Fibroblast of skin of right biceps (primary cell): Measurements from ENCODE around the gene PTPRCAP.

Experiments
- DNase-seq: peaks from one replicate; pipeline ENCODE4 v3.0.0-alpha.2; 2013

Gene PTPRCAP

DNA sequence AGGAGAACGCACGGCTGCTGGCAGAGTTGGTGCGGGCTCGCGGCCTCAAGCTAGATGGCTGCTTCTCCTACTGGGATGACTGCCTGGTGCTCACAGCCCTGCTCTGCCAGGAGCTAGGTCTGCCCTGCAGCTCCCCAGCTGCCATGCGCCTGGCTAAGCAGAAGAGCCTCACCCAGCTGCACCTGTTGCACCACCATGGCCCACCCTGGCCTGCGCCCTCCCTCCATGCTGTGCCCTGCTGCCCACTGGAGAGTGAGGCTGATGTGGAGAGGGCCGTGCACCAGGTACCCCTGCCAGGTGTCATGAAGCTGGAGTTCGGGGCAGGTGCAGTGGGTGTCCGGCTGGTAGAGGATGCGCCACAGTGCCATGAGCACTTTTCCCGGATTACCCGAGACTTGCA lies 14.0 kb downstream of the PTPRCAP start:
- no peak for DNase-seq

DNA sequence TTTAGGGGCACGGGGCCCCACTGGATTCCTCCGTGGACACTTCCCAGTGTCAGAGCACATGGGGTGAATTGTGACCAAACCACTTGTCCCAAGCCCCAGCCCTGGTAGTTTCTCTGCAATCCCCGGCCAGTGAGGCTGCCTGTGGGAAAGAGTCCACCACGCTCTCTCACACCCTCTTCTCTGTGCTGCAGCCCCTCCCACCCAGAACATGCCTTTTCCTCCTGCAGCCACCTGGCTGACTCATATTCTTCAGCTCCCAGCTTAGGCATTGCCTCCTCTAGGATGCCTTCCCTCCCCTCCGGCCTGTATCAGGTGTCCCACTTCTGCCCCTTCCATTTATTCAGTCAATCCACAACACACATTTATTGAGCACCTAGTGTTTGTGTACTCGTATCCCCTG lies 14.6 kb downstream of the PTPRCAP start:
- no peak for DNase-seq

DNA sequence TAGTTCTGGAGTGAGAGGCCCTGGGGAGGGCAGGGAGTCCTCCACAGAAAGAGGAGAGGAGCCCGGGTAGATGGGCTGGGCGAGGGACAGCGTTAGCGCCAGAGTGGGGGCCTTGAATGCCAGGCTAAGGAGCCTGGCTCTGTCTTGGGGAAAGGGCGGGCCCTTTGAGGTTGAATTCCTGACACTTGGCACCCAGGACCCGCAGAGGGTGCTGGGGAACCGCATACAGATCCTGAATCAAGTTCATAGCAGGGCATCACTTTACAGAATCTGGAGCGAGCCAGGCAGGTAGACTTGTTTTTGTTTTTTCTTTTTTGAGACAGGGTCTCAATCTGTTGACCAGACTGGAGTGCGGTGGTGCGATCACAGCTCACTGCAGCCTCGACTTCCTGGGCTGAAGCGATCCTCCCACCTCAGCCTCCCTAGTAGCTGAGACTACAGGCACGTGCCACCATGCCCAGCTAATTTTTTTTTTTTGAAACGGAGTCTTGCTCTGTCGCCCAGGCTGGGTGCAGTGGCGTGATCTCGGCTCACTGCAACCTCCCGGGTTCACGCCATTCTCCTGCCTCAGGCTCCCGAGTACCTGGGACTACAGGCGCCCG lies 16.0 kb downstream of the PTPRCAP start:
- DNase-seq: no peak

DNA sequence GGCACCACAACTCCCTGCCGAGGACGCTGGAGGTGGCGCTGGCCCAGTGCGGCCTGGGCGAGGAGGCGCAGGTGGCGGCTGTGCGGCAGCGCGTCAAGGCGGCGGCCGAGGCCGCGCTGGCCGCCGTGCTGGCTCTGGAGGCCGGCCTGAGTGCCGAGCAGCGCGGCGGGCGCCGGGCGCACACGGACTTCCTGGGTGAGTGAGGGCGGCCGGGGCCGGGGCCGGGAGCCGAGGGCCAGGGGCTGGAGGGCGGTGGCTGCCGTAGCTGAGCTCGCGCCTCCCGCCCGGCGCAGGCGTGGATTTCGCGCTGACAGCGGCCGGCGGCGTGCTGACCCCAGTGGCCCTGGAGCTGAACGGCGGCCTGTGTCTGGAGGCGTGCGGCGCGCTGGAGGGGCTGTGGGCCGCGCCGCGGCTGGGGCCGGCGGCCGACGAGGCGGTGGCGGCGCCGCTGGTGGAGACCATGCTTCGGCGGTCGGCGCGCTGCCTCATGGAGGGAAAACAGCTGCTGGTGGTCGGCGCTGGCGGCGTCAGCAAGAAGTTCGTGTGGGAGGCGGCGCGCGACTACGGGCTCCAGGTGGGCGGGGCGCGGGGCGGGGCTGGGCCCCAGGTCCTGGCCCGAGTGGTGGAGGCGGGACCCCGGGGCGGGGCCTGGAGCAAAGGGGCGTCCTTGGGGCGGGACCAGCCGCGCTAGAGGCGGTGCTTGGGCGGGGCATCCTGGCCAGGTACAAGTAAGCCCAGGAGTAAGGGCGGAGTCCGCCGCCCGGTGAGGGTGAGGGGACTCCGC lies 16.6 kb downstream of the PTPRCAP start:
- peak; percentile 92 for DNase-seq

DNA sequence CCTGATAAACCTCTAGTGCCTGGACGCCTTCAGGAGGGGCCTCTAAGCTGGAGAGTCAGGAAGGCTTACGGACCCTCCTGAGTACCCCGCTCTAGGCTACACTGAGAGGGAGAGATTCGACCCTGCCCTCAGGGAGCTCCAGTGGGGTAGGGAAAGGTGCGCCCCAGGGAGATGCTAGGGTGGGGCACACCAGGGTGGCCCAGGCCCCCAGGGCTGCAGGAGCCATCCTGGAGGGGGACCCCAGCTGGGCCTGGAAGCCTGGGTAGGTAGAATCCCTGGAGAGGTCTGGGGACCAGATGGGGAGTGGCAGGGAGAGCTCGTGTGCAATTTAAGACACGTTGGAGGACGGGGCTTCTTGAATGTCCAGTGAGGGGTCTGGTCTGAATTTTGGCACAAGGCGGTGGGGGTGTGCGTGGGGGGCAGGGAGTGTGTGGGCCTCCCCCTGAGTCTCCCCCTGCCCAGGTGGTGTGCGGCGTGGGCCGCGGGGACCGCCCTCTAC lies 17.3 kb downstream of the PTPRCAP start:
- DNase-seq: no peak

DNA sequence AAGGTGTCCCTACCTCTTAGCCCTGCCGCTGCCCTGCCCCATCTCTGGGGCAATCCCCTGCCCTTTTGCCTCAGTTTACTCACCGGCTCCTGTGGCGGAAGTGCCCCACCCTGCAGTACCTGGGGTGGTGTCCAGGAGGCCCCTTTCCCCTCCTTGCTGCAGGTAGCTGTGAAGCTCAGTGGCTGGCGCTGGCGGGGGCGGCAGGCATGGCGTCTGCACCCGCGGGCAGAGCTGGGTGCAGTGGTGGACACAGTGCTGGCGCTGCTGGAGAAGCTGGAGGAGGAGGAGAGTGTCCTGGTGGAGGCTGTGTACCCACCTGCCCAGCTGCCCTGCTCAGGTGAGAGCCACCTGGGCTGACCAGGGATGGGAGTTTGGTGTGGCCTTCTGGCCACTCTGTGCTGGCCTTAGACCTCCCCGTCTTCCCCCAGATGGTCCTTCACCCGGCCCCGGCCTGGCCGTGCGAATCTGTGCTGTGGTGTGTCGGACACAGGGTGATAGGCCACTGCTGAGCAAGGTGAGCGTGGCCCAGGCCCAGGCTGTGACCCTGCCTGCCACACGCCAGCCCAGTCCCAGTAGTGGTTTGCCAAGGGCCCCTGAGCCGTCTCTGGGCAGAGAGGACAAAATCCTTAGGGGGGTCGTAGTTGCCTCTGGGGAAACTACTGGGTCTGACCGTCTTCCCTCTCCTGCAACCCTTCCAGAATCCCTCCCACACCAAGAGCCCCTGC lies 18.0 kb downstream of the PTPRCAP start:
- no peak for DNase-seq

DNA sequence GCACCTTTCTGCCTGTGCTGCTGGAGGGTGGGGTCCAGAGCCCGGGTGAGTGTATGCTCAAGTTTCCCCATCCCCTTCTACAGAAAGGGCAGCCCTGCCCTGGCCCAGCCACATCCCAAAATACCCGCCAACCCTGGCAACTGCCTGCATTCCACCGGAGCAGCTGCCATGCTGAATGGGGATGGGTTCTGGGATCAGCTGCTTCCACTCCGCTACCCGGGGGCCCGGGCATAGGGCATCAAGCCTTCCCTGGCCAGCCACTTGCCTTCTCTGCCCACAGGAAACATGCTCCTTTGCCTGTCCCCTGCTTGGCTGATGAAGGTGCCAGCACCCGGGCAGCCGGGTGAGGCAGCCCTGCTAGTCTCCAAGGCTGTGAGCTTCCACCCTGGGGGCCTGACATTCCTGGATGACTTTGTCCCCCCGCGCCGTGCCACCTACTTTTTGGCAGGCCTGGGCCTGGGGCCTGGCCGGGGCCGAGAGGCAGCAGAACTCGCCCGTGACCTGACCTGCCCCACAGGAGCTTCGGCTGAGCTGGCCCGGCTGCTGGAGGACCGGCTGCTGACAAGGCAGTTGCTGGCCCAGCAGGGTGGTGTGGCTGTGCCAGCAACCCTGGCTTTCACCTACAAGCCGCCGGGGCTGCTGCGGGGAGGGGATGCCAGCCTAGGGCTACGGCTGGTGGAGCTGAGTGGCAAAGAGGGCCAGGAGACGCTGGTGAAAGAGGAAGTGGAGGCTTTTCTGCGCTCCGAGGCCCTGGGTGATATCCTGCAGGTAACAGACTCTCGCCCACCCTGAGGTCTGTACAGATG lies 18.8 kb downstream of the PTPRCAP start:
- DNase-seq: no peak

DNA sequence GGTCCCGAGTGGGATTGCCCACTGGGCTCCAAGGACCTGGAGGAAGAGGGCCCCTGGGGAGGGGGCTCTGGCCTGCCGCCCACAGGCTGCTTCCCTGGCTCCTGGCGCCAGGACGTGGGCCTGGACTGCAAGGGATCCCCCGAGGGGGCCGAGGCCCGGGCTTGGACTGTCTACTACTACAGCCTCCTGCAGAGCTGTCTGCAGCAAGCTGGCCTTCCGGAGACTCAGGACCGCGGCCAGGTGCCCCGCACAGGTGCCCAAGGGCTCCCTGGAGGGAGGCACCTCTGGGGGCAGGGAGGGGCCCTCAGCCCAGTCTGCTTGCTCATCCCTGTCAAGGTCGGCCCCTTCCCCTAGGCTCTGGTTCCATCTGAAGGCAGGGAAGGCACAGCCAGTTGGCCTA lies 20.1 kb downstream of the PTPRCAP start:
- no peak for DNase-seq

DNA sequence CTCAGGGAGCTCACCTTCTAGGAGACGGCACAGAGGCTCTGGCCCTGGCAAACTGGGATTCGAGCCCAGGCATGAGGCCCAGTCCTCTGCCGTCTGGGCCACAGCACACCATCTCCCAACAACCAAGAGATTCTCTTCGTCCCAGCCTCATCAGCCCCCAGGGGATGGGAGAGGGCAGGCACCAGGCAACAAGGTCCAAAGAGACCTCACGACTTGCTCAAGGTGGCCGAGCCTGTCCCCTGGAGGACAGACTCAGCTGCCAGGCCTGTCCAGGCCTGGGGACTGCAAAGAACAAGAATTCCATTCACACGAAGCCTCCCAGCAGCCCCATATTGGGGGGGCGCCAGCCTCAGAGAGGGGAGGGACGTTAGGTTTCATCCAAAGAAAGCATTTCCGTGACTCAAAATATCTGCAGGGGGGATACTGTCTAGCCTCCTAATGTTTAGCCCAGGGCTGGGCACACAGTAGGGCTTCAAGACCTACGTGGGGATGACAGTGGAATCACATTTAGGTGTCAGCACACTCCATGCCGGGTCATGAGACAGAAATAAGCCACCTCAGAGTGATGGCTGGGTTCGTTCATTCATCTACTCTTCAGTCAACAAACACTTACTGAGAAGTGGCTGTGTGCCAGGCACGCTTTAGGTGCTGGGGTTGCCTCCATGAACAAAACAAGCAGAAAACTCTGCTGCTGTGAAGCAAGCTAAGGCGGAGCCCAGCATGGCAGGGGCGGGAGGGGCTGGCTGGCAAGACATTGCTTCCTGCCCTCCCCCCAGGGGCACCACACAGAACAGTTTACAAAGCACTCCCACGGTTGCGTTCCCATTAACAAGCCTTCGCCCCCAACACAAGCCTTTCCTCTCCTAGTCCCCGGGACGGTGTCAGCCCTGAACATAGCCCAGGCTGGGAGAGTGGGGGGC lies 20.8 kb downstream of the PTPRCAP start:
- no peak for DNase-seq

DNA sequence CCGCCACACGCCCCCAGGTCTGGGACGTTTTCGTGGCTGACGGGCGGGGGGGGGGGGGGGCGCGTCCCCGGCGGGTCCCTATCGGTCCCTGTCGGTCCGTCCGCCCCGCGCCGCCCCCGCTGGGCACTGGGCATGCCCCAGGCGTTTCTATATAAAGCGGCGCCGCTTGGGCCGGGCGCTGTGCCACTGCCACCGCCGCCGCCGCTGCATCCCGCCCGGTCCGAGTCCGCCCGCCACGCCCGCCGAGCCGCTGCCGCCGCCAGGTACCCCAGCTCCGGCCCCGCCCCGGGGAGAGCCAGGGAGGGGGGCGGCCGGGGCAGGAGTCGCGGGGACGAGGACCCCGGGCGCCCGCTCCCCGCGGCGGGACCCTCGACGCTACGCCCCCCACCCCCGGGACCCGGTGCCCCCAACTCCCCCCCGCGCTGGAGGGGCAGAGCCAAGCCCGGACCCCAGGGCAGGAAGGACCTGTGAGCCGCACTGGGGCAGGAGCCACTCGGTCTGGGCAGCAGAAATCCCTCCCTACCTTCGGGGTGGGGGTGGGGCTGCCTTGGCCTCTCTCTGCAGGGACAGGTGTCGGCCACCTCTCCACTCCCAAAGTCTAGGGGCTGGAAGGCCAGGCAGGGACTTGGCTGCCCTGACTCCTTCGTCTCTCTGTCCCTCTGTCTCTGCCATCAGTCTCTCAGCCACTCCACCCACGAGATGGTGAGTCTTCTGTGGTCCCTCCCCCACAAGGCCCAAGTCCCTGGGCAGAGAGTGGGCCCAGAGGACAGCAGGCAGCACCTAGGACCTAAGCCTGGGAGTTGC lies 21.8 kb downstream of the PTPRCAP start, which contains the start of gene CARNS1:
TSS of gene CARNS1 (plus strand) at position 178 of the 804 bp plus-strand sequence. CDS start at position 700, 522 bp downstream.
- DNase-seq: no peak

DNA sequence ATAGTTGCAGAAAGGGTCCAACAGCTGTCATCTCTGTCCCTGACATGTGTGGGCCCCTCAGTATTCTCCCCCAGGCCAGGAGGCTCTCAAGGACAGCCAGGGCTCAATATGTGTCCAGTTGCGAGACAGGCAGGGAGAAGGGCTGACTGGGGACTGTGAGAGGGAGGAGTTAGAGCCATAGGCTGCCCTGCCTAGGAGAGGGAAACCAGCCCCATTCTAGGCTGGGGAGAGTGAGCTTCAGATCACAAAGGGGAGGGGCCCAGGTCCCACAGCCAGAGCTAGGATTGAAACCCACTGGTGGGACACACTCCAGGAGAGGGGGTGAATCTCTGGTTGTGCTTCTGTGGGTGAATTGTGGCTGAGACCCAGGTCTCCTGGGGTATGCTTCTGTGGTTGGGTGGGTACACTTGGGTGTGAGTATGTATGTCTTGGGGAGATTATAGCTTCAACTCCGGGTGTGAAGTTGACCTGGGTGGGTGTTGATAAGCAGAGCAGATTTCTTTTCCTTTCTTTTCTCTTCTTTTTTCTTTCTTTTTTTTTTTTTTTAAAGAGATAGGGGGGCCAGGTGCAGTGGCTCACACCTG lies 24.1 kb downstream of the PTPRCAP start:
- no peak for DNase-seq

DNA sequence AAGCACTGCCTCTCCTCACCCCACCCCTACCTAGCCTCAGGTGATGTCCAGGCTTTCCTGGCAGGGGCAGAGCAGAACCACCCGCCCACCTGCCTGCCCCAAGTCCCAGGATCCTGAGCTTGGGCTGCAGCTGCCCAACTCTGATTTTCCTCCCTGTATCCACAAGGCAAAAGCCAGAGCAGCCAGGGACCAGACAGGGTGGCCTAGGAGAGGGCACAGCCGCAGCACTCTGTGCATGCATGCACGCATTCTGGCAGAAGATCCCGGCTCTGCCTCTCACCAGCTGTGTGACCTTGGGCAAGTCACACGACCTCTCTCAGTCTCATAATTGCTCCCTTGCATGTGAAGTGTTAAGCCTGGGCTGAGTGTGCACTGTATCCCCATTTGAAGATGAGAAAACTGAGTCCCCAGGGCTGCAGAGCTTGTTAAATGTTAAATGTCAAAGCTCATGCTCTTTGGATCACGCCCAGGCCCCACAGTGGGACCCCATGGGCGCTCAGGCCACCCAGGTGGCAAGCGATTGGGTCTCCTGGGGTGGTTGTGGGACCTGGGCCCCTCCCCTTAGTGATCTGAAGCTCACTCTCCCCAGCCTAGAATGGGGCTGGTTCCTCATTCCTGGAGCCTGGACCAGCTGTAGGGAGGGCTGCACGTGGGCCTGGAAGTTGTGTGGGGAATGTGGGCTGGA lies 24.8 kb downstream of the PTPRCAP start:
- no peak for DNase-seq

DNA sequence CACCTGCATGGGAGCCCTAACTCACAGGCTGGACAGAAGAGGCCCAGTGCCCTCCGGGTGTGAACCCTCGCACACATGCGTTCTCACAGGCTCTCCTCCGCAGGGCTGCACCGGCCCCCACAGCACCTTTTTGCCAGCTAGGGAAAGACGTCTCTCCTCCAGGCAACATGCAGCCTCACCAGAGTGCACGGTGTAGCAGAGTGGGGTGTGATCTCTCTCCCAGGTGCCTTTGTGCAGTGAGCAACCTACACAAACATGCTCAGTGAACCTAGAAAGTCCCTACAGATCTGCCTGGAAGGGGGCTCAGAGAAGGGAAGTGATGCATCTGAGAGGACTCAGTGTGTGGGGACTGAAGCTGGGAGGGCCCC lies 25.7 kb downstream of the PTPRCAP start:
- no peak for DNase-seq

DNA sequence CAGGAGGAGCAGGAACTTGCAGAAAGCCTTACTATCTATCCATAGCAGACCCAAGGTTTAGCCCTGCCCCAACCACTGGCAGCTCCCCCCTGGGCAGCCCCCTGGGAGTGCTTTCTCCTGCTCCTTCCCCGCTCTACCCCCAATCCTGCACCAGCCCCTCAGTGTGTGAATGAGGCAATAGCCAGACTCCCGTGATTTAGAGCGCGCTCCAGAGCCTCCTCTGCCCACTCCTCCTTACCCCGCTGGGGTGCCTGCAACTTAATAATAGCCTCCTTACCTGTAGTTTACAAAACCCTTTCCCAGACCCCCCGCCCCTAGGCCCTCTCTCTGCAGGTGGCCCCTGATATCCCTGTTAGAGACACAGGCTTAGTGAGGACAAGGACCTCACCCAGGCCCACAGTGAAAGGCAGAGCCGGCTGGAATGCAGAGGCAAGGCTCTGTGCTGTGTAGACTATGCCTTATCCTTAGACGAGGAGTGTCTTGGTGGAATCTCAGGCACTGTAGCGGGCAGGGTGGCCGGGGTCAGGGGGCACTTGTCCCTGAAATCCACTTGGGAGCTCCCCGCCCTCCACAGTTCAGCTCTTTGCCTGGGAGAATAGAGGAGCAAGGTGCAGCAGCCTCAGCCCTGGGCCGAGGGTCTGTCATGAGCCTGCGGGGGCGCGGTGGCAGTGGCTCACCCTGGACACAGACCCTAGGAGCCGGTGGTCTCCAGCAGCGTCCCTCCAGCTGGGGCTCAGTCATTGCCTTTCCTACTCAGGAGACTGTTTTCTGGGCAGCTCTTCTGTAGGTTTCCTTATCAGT lies 26.3 kb downstream of the PTPRCAP start:
- no peak for DNase-seq

DNA sequence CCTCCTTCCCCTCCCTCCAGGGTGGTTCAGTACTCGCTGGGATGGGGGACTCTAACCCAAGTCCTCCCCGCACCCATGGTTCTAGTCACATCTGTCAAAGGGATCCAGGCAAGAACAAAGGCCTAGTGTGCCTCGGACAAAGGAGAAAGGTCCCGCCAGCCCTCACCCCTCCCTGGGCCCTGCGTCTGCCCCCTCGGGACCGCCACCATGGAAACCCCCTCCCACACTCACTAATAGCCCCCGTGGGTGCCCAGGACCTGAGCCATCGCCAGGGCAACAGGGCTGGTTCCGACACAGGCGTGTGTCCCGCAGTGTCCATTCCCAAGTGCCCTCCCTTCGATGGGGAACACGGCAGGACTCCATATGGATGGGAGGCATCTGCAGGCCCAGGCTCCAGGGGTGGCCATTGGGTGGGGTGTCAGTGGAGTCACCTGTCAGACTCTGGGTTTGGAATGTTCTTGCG lies 27.1 kb downstream of the PTPRCAP start:
- DNase-seq: no peak

DNA sequence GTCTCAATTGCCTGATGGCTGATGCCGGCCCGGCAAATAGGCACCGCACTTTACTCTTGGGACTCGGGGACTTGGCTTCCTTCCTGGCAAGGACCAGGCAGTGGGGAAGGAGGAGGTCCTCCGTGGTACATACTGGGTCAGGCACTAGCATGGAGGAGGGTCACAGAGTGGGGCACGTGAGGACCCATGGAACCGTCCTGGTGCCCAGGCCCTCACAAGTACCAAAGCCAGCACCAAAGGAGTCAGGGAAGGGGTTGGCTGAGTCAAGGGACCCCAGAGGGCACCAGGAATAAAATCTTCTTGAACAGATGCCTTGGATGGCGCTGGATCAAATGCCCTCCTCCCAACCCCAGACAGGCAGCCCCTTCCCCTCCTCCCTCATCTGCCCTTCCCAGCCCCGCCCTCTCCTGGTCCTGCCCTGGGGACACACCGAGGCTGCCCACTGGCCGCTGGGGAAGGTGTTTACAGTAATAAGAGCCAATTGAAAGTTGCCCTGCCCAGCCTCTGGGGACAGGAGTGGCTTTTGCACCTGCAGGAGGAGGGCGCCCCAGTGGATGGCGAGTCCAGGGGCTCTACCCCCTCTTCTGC lies 27.6 kb downstream of the PTPRCAP start:
- no peak for DNase-seq

DNA sequence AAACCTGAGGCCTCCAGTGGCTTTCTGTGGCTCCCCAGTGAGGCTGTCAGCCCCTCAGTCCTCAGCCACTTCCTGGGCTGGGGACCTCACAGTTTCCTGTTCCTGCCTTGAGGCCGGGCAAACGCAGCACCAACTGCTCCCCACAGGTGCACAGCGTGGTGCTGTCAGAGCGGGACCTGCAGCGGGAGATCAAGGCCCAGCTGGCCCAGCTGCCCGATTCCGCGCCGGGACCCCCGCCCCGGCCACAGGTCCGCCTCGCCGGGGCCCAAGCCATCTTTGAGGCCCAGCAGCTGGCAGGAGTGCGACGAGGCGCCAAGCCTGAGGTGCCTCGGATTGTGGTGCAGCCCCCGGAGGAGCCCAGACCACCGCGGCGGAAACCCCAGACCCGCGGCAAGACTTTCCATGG lies 28.2 kb downstream of the PTPRCAP start:
- DNase-seq: no peak

DNA sequence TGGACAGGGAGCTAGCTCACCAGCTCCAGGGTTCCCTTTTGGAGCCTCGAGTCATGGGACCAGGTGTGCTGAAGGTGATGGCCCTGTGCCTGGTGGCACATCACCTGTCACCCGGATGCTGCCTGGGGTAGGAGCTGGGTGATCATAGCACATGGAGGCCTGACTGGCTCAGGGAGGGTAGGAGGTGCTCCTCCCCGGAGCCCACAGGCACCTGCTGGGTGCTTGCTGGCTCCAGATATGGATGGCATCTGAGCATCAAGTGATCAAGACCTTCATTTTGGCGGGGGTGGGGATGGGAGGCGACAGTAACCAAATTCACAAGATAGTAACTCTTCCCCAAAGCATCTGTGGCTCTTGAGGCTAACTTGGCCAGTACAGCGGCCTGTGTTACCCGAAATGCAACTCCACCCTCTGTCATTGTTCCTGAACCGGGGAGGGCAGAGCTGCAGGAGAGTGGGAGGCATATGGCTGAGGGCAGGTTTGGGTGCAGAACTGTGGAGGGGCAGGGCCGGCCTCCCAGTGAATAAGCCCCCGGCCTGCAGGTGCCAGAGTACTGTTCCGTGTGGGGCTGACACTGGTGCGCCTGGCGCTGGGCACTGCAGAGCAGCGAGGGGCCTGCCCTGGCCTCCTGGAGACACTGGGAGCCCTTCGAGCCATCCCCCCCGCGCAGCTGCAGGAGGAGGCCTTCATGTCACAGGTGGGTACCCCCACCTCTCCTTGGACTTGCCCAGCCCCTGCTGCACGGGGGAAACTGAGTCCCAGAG lies 28.9 kb downstream of the PTPRCAP start:
- DNase-seq: no peak
